GM18868 (cell line): ENCODE measurements around the gene MRC1.

ENCODE experiments used
- ATAC-seq: cut with Tn5 transposase; IDR thresholded peaks from one replicate; pipeline ENCODE4 v1.9.1; 2021; ENCODE audit warnings: mild to moderate bottlenecking, moderate library complexity; ENCODE audit not compliant: unreplicated experiment

Gene MRC1

GRCh38 chr10:17842641-17843040 is 33.5 kb downstream of the MRC1 start:
- ATAC-seq = no peak

GRCh38 chr10:17847585-17848296 is 38.6 kb downstream of the MRC1 start:
- ATAC-seq = no peak

GRCh38 chr10:17848646-17849045 is 39.5 kb downstream of the MRC1 start:
- no peak for ATAC-seq

GRCh38 chr10:17850501-17850900 is 41.4 kb downstream of the MRC1 start:
- no peak for ATAC-seq

GRCh38 chr10:17851611-17852010 is 42.5 kb downstream of the MRC1 start:
- no peak for ATAC-seq

GRCh38 chr10:17854044-17854652 is 45.0 kb downstream of the MRC1 start:
- ATAC-seq = no peak

- ATAC-seq = no peak
Observed at GRCh38 chr10:17857040-17857439, 47.9 kb downstream of the MRC1 start.

- no peak for ATAC-seq
Observed at GRCh38 chr10:17859492-17860156, 50.5 kb downstream of the MRC1 start.

- no peak for ATAC-seq
Observed at GRCh38 chr10:17861760-17862159, 52.6 kb downstream of the MRC1 start.

- ATAC-seq = no peak
Observed at GRCh38 chr10:17865351-17865750, 56.2 kb downstream of the MRC1 start.

- no peak for ATAC-seq
Observed at GRCh38 chr10:17866346-17866745, 57.2 kb downstream of the MRC1 start.

- no peak for ATAC-seq
Observed at GRCh38 chr10:17867056-17867455, 57.9 kb downstream of the MRC1 start.

GRCh38 chr10:17871036-17871435 is 61.9 kb downstream of the MRC1 start:
- ATAC-seq = no peak

- no peak for ATAC-seq
Observed at GRCh38 chr10:17872191-17873091, 63.3 kb downstream of the MRC1 start.

- ATAC-seq = no peak
Observed at GRCh38 chr10:17873946-17874345, 64.8 kb downstream of the MRC1 start.

GRCh38 chr10:17877121-17877520 is 68.0 kb downstream of the MRC1 start:
- no peak for ATAC-seq

GRCh38 chr10:17878896-17879295 is 69.7 kb downstream of the MRC1 start:
- no peak for ATAC-seq

- no peak for ATAC-seq
Observed at GRCh38 chr10:17880601-17881000, 71.5 kb downstream of the MRC1 start.

- ATAC-seq = no peak
Observed at GRCh38 chr10:17882557-17882956, 73.4 kb downstream of the MRC1 start.

GRCh38 chr10:17883621-17884020 is 74.5 kb downstream of the MRC1 start:
- ATAC-seq = no peak

GRCh38 chr10:17888189-17888588 is 79.0 kb downstream of the MRC1 start:
- ATAC-seq = no peak
